ENCODE data around the gene ADARB2.

The ADARB2 gene

DNA sequence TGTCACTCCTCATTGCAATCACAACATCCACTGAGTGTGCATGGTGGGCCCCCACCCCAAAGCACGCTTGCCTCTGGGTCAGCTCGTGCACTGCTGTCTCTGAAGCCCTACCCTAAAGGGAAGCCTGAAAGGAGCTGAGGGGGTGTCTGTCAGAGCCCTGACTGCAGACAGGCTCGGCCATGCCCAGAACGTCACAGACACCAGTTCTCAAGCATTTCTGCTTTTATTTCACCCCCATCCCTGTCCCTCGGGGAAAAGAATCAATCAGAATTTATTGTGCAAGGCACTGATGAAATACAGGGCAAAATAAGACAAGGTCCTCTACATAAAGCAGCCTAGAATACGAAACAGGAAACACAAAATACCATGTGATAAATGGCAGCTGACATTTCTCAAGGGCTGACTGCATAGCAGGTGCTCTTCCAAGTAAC is 449.3 kb downstream of the ADARB2 start:
- in situ Hi-C loops (cut with MboI; ENCODE audit: low sequenced_read_pairs, unreplicated experiment) = no loop called here
- TF ChIP-seq CTCF (IDR thresholded peaks at IDR 0.05; ENCODE audit: borderline replicate concordance, control extremely low read depth, extremely low read depth, insufficient read depth, missing control alignments) = no peak
- DNase-seq (ENCODE audit: low spot score) = no peak

DNA sequence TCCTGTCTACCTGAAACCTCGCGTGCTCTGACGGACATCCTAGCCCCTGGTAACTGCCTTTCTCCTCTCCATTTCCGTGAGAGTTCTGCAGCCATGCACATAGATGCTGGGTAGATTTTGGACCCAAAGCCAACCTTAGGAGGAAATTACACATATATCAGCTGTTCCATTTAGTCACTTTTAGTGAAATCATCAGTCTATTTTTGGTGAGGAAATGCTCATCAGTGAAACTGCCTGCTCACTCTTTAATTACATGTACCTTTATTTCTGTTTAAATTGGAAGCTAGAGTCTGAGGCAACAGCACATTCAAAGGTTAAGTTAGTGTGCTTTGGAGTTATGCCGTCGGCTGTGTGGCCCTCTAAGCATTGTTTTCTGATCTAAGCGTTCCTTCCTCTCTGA is 449.8 kb downstream of the ADARB2 start:
- no peak for TF ChIP-seq CTCF (IDR thresholded peaks at IDR 0.05; ENCODE audit: borderline replicate concordance, control extremely low read depth, extremely low read depth, insufficient read depth, missing control alignments)
- DNase-seq (ENCODE audit: low spot score) = no peak
- in situ Hi-C loops (cut with MboI; ENCODE audit: low sequenced_read_pairs, unreplicated experiment) = no loop called here

DNA sequence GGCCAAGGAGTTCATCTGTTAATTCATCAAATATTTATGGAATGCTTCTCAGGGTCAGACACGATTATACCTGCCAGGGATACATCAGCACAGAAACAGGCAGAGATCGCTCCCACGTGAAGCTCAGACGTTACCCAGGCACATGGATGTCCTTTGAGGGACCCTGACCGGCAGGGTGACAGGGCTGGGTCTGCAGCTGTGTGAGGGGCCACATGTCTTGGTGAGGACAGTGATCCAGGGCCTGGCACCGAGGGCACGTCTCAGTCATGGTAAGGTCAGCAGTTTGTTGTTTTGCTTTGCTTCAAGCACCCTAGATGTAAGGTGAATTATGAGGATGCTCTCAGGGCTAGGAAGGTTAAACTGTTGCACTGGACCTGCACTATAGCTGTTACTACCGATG is 453.2 kb downstream of the ADARB2 start:
- in situ Hi-C loops (cut with MboI; ENCODE audit: low sequenced_read_pairs, unreplicated experiment) = no loop called here
- DNase-seq (ENCODE audit: low spot score) = no peak
- no peak for TF ChIP-seq CTCF (IDR thresholded peaks at IDR 0.05; ENCODE audit: borderline replicate concordance, control extremely low read depth, extremely low read depth, insufficient read depth, missing control alignments)

DNA sequence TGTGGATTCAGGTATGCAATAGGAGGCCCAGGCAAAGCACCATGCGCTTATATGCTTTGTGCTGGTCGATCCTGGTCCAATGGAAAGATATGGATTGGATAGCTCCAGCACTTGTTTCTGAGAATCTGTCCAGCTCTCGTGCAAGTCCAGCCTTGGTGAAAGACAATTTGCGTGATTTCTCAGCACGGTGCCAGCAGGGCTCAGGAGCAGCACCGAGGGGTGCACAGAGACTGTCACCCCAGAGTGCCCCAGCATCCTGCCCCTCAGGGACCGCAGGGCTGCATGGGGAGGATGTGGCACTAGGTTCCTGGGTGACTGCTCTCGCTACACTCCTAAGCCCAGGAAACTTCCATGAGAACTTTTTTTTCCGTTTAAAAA is 455.9 kb downstream of the ADARB2 start:
- in situ Hi-C loops (cut with MboI; ENCODE audit: low sequenced_read_pairs, unreplicated experiment) = no loop called here
- DNase-seq (ENCODE audit: low spot score) = no peak
- TF ChIP-seq CTCF (IDR thresholded peaks at IDR 0.05; ENCODE audit: borderline replicate concordance, control extremely low read depth, extremely low read depth, insufficient read depth, missing control alignments) = no peak

DNA sequence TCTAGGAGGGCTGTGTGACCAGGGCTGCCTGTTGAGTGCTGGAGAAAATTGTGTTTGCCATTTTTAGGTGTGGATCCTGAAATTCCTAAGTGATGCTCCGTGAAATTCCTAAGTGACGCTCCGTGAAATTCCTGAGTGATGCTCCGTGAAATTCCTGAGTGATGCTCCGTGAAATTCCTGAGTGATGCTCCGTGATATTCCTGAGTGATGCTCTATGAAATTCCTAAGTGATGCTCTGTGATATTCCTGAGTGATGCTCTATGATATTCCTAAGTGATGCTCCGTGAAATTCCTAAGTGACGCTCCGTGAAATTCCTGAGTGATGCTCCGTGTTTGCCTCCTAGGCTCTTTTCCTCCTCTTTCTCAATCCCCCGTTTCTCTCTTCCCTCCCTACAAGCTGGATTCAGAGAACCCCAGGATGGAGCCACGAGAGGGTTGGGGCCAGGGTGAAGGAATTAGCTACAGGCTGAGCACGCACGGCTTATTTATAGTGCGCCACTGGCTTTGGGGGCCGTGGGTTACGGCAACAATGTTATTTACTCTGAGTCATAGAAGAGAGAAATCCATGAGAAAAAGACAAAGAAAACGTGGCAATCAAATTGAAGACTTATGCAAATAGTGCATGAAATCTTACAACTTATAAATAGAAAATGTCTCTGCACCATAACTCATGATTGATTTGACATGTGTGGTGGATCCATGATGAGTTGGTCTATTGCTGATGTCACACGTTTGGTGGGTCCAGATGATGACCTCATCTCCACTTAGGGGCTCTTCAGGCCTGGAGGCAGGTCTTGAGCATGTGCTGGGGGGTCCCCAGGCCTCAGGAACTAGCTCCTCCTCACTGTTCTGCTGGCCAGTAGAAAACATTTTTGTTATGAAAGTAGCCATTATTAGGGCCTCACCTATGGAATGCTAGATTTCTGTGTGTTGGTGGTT is 456.6 kb downstream of the ADARB2 start:
- DNase-seq (ENCODE audit: low spot score) = no peak
- in situ Hi-C loops (cut with MboI; ENCODE audit: low sequenced_read_pairs, unreplicated experiment) = no loop called here
- TF ChIP-seq CTCF (IDR thresholded peaks at IDR 0.05; ENCODE audit: borderline replicate concordance, control extremely low read depth, extremely low read depth, insufficient read depth, missing control alignments) = no peak

GRCh38 chr10:1278306-1278705 is 459.0 kb downstream of the ADARB2 start:
- in situ Hi-C loops (cut with MboI; ENCODE audit: low sequenced_read_pairs, unreplicated experiment) = no loop called here
- TF ChIP-seq CTCF (IDR thresholded peaks at IDR 0.05; ENCODE audit: borderline replicate concordance, control extremely low read depth, extremely low read depth, insufficient read depth, missing control alignments) = no peak
- DNase-seq (ENCODE audit: low spot score) = no peak

Data from GM13976 (cell line).